Stimulated activated CD4-positive, alpha-beta T cell treated with anti-CD3 and anti-CD28 coated beads, Interleukin-12 subunit alpha, Interleukin-12 subunit beta, amount 100 ng/mL, for 4 hours (primary cell): ENCODE data around the gene CLDN9.

Experiments used
- DNase-seq: peaks from one replicate; pipeline ENCODE4 v3.0.0-alpha.2; 2020

Gene CLDN9

GRCh38 chr16:3020604-3021448, 8.1 kb downstream of the CLDN9 start:
- DNase-seq: peak; percentile 42

DNA sequence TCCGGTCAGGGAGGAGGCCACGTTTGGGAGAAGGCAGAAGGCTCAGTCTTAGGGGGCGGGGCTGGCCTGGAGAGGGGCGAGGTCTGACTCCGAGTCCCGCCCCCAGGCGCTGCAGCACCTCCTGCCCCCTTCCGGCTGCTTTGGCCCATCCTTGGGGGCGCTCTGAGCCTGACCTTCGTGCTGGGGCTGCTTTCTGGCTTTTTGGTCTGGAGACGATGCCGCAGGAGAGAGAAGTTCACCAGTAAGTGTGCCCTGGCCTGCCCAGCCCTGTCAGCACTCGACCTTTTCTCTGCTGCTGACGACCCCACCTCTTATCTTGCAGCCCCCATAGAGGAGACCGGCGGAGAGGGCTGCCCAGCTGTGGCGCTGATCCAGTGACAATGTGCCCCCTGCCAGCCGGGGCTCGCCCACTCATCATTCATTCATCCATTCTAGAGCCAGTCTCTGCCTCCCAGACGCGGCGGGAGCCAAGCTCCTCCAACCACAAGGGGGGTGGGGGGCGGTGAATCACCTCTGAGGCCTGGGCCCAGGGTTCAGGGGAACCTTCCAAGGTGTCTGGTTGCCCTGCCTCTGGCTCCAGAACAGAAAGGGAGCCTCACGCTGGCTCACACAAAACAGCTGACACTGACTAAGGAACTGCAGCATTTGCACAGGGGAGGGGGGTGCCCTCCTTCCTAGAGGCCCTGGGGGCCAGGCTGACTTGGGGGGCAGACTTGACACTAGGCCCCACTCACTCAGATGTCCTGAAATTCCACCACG, 8.9 kb downstream of the CLDN9 start:
- peak; percentile 72 for DNase-seq

- peak; percentile 89 for DNase-seq
These were observed 9.5 kb downstream of the CLDN9 start for GRCh38 chr16:3022208-3022683.

- DNase-seq: no peak
These were observed 10.1 kb downstream of the CLDN9 start for GRCh38 chr16:3022684-3023414.

DNA sequence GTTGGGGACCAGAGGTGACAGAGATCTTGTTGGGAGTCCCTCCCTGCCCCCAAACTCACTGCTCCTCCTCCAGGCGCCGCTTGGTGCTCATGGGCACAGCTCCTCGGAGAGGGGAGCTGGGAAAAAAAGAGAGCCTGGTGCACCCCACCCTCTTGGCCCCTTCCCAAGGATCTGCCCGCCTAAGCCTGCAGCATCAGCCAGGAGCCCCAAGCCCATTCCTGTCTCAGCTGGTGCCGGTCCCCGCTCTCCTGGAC, 10.6 kb downstream of the CLDN9 start:
- no peak for DNase-seq

DNA sequence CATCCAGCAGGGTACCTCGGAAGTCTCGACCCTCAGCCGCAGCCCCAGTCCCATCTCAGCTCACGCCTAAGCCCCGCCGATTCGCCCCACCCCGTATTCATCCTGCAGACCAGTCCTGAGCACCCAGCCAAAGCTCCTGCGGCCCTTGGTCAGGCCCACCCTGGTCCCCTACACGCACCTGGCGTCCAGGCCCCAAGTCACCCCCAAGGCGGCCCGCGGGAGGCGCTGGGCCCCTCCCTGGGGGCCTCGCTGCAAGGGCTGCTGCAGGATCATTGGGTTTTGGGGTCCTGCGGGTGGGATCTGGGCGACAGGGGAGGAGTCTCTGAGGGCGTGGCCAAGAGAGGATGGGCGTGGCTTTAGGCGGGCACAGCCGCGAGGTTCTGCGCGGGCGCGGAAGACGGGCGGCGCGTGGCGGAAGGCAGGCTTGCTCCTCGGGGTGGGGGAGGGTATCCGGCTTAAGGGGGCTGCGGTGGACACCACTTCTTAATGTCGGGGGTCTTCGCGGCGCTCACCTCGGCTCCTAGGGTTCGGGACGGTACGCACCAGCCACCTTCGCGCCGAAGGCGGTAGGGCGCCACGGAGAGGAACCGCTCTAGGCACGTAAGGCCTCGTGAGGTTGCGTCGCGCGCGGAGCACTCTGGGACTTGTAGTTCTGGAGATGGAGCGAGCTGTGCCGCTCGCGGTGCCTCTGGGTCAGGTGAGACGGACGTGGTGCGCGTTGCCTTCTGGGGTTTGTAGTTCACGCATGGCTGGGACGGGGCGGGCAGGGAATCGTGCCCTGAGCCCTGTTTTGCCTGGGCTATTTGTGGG, 11.2 kb downstream of the CLDN9 start, which contains the start of the genes HCFC1R1 and THOC6:
Gene HCFC1R1 (minus strand): TSS at position 274 of the 810 bp plus-strand sequence. CDS start 1 bp downstream, at position 273.
Gene THOC6 (plus strand): TSS at position 367 of the 810 bp plus-strand sequence. CDS start 292 bp downstream, at position 659.
- peak; percentile 94 for DNase-seq

- no peak for DNase-seq
These were observed 12.6 kb downstream of the CLDN9 start for GRCh38 chr16:3025032-3026002.

DNA sequence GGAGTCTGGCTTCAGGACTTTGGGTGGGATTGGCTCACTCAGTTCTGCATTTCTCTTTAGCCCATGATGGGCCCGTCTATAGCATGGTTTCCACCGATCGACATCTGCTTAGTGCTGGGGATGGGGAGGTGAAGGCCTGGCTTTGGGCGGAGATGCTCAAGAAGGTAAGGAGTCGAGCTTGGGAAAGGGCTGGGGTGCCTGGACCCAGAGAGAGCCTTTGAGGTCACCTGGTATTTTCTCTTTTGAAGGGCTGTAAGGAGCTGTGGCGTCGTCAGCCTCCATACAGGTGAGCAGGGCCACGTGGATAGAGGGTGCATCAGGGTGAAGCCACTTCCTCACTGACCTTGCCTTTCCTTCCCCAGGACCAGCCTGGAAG, 13.3 kb downstream of the CLDN9 start:
- no peak for DNase-seq

GRCh38 chr16:3026609-3027488, 14.1 kb downstream of the CLDN9 start:
- no peak for DNase-seq

GRCh38 chr16:3027489-3027795, 14.7 kb downstream of the CLDN9 start:
- no peak for DNase-seq

- DNase-seq: peak; percentile 94
These were observed 15.4 kb downstream of the CLDN9 start for GRCh38 chr16:3027983-3028715.

- no peak for DNase-seq
These were observed 16.1 kb downstream of the CLDN9 start for GRCh38 chr16:3028716-3029319.

DNA sequence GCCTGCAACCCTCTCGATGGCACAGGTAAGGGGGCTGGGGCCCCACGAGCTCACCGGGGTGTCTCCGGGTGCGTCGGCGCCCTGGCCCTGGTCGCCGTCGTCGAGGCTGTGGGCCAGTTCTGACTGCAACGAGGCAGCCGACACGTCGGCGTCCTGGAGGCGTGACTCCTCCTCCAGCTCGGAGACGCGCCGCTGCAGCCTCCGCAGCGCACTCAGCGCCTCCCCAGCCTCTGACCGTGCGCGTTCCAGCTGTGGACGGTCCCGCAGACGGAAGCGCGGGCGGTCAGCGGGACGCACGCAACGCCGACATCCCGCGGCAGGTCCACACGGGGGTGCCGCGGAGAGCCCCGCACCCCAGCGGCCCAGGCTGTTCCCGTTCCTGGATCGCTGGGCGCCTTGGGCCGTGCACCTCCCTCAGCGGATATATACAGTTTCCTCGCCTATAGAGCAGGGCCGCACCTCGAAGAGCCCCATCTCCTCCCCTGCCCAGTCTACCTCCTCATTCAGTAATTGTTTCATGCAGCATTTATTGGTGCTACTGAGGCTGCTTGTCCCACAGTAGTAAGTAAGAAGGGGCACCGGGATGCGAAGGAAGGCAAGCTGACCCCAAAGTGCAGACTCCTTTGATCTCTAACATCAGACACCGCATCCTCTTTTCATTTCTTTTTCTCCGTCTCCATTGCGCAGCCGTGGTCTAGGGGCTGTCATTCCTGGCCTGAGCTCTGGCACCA, 16.9 kb downstream of the CLDN9 start:
- no peak for DNase-seq

- DNase-seq: no peak
These were observed 17.8 kb downstream of the CLDN9 start for GRCh38 chr16:3030222-3031212.

- no peak for DNase-seq
These were observed 19.9 kb downstream of the CLDN9 start for GRCh38 chr16:3032624-3033023.

DNA sequence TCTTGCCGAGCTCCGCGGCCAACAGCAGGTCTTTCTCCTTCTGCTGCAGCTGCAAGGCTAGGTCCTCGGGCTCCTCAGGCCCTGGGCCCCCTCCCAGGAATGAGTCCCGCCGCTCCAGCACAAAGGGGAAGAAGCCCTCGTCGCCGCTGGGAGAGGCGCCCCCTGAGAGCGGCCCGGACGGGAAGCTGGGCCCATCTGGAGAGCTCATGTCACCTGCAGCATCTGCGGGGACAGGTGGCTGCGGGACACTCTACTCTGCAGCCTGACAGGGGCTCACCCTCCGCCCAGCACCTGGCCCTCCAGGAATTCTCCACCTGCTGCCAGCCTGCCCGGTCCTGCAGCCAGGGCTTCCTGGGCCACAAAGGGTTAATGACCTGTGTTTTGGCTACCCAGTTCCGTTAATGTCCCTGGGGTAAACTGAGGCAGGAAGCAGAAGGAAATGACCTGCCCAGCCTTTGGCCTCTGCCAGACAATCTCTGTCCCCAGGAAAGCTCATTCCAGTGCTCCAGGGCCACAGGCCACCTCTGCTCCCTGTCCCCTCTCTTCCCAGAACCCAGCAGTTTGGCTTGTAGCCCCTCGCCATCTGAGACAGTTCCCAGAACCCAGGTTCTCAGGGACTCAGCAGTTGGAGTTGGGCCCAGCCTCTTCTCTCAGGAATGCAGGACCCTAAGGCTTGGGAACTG, 22.7 kb downstream of the CLDN9 start:
- no peak for DNase-seq
